Panc1 (cell line): Measurements from ENCODE around the gene KREMEN2. TPM values are rescaled to one million over a fixed set of nuclear protein-coding genes. Genes with fewer than 3 reads are reported as not detected.
"Not testable (repeated sequence)": the region's sequence is repeated elsewhere in the genome, so short reads cannot be mapped to it uniquely, and the experiment has no call there.

ENCODE experiments used
- ATAC-seq: fragments of 200-7000 bp; cut with Tn5 transposase; 2 replicates; pipeline ENCODE4 v1.9.1; 2020; ENCODE audit warnings: mild to moderate bottlenecking, moderate library complexity
- BruUV-seq: library from RNA; stranded (reverse); fragments of 400-500 nt; replicated peaks from 2 replicates; lab custom pipeline; 2021; lab: Mats Ljungman, UMichigan
- CTCF ChIA-PET: fragments of 300-600 bp; sonication (Branson Sonifier 250); formaldehyde crosslinking; loops from one replicate; lab custom pipeline; 2022; ENCODE audit warnings: antibody characterized with exemption; lab: Charles Lee
- POLR2A ChIA-PET: fragments of 300-600 bp; sonication (Branson Sonifier 250); formaldehyde crosslinking; loops from one replicate; lab custom pipeline; 2022; ENCODE audit warnings: antibody characterized with exemption; lab: Charles Lee
- DNase-seq: peaks from one replicate; pipeline ENCODE4 v3.0.0-alpha.2; 2010; ENCODE audit warnings: low read depth, low spot score
- H3K27ac ChIP-seq: 2 replicates; pipeline ENCODE4 v1.5.1; 2011; ENCODE audit warnings: mild to moderate bottlenecking, low read length, inconsistent platforms
- H3K27me3 ChIP-seq: fragments of 200-500 bp; sonication (Bioruptor generic); 2 replicates; pipeline ENCODE4 v1.6.0; 2014; ENCODE audit warnings: low read length, inconsistent platforms; ENCODE audit not compliant: control insufficient read depth, insufficient read depth
- H3K36me3 ChIP-seq: fragments of 200-500 bp; sonication (Bioruptor generic); 2 replicates; pipeline ENCODE4 v1.5.1; 2014; ENCODE audit warnings: inconsistent platforms, mild to moderate bottlenecking, low read length, moderate library complexity; ENCODE audit not compliant: control insufficient read depth, insufficient read depth
- H3K4me1 ChIP-seq: 2 replicates; pipeline ENCODE4 v1.5.1; 2011; ENCODE audit warnings: inconsistent platforms, mild to moderate bottlenecking, low read length, moderate library complexity; ENCODE audit not compliant: control insufficient read depth, insufficient read depth
- H3K4me3 ChIP-seq, 2 experiments: 2 replicates each; pipeline ENCODE4 v1.5.1; 2011 to 2012; ENCODE audit warnings: low read depth in 2 of 2, low read length in 2 of 2, mild to moderate bottlenecking in 2 of 2, inconsistent platforms in 1 of 2, moderate library complexity in 1 of 2
- H3K9me3 ChIP-seq: fragments of 200-500 bp; sonication (Bioruptor generic); 2 replicates; pipeline ENCODE4 v1.5.1; 2014; ENCODE audit warnings: low read depth, mild to moderate bottlenecking, inconsistent platforms, low read length, moderate library complexity; ENCODE audit not compliant: control insufficient read depth, insufficient read depth
- POLR2AphosphoS5 ChIP-seq: IDR thresholded peaks from 2 replicates; pipeline ENCODE4 v1.6.1; 2012; ENCODE audit warnings: mild to moderate bottlenecking, low read depth, low read length, moderate library complexity
- REST ChIP-seq, 2 experiments: IDR thresholded peaks; 2 replicates each; pipeline ENCODE4 v1.6.1; 2011 to 2012; ENCODE audit warnings: low read depth in 2 of 2, control low read depth in 1 of 2, low read length in 1 of 2, mild to moderate bottlenecking in 1 of 2, moderate library complexity in 1 of 2; ENCODE audit not compliant: insufficient read depth in 1 of 2
- SIN3A ChIP-seq: IDR thresholded peaks from 2 replicates; pipeline ENCODE4 v1.6.1; 2012; ENCODE audit warnings: low read depth, mild to moderate bottlenecking, low read length, moderate library complexity, borderline replicate concordance; ENCODE audit not compliant: insufficient read depth
- TCF7L2 ChIP-seq: IDR thresholded peaks from 2 replicates; pipeline ENCODE4 v1.6.1; 2011; ENCODE audit warnings: mild to moderate bottlenecking, low read depth, low read length, inconsistent platforms
- in situ Hi-C: cut with HindIII; loops from 2 replicates; pipeline ENCODE4 v1.10.0; 2016; ENCODE audit warnings: low sequenced_read_pairs, low pct_unique_long_range_greater_than_20kb
- intact Hi-C: fragments of 100-400 bp; cut with micrococcal nuclease; formaldehyde crosslinking; loops from one replicate; pipeline ENCODE4 v1.10.0; 2022; ENCODE audit not compliant: unreplicated experiment
- total RNA-seq: library from RNA; stranded (reverse); gene quantifications from one replicate; pipeline ENCODE4 v1.2.1, GENCODE V29; 2021; ENCODE audit not compliant: unreplicated experiment
- TF ChIP-seq, protein P1 (sequence below): fragments of 450-650 bp; IDR thresholded peaks from 2 replicates; pipeline ENCODE4 v1.5.1; 2017; ENCODE audit warnings: mild to moderate bottlenecking

KREMEN2 gene
- total RNA-seq, 1 experiment from 2014 or later, result 10.8 TPM

DNA sequence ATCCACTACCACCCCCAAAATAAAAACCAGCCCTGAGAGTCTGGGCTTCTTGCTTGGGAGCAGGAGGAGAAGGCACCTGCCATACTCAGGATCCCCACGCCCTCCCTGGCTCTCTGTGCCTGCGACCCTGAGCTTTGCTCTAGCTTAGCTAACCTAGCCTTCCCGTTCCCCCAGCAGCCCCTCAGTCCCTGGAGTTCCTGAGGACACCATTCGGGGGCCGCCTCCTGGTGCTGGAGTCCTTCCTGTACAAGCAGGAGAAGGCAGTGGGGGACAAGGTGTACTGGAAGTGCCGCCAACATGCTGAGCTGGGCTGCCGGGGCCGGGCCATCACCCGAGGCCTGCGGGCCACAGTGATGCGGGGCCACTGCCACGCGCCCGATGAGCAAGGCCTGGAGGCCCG is 33.8 kb upstream of the KREMEN2 start:
- intact Hi-C loops (no loop called here), in situ Hi-C loops (no loop called here)
- no peaks in the 10 kb centered on the region for H3K9me3 ChIP-seq
- ChIA-PET CTCF (no interaction called here), POLR2A (no interaction called here)
- TF ChIP-seq, protein P1, sequence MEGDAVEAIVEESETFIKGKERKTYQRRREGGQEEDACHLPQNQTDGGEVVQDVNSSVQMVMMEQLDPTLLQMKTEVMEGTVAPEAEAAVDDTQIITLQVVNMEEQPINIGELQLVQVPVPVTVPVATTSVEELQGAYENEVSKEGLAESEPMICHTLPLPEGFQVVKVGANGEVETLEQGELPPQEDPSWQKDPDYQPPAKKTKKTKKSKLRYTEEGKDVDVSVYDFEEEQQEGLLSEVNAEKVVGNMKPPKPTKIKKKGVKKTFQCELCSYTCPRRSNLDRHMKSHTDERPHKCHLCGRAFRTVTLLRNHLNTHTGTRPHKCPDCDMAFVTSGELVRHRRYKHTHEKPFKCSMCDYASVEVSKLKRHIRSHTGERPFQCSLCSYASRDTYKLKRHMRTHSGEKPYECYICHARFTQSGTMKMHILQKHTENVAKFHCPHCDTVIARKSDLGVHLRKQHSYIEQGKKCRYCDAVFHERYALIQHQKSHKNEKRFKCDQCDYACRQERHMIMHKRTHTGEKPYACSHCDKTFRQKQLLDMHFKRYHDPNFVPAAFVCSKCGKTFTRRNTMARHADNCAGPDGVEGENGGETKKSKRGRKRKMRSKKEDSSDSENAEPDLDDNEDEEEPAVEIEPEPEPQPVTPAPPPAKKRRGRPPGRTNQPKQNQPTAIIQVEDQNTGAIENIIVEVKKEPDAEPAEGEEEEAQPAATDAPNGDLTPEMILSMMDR, result no peak
- ATAC-seq (no peak), DNase-seq (no peak)
- no peak overlapping the region for H3K4me3 ChIP-seq
- H3K36me3 ChIP-seq, result no peaks in the 10 kb centered on the region
- H3K4me1 ChIP-seq, result no peaks in the 10 kb centered on the region
- H3K27me3 ChIP-seq, result no peaks in the 10 kb centered on the region
- BruUV-seq, result no TSS peak
- no peak overlapping the region for H3K27ac ChIP-seq

DNA sequence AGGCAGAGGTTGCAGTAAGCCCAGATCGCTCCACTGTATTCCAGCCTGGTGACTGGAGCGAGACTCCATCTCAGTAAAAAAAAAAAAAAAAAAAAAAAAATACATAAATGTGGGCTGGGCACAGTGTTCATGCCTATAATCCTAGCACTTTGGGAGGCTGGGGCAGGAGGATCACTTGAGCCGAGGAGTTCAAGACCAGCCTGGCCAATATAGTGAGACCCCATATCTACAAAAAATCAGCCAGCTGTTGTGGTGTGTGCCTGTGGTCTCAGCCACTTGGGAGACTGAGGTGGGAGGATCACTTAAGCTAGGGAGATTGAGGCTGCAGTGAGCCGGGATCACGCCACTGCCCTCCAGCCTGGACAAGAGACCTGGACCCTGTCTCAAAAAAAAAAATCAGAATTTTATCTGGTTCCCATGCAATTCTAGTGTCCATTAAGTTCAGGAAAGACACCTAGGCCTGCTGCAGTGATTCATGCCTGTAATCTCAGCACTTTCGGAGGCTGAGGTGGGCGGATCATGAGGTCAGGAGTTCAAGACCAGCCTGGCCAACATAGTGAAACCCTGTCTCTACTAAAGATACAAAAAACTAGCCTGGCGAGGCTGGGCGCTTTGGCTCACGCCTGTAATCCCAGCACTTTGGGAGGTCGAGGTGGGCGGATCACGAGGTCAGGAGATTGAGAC is 32.7 kb upstream of the KREMEN2 start:
- H3K36me3 ChIP-seq, ATAC-seq, DNase-seq, in situ Hi-C loops, H3K4me1 ChIP-seq, CTCF ChIA-PET, H3K4me3 ChIP-seq, BruUV-seq, intact Hi-C loops, POLR2A ChIA-PET, H3K27me3 ChIP-seq, H3K27ac ChIP-seq, H3K9me3 ChIP-seq: not testable (repeated sequence)

DNA sequence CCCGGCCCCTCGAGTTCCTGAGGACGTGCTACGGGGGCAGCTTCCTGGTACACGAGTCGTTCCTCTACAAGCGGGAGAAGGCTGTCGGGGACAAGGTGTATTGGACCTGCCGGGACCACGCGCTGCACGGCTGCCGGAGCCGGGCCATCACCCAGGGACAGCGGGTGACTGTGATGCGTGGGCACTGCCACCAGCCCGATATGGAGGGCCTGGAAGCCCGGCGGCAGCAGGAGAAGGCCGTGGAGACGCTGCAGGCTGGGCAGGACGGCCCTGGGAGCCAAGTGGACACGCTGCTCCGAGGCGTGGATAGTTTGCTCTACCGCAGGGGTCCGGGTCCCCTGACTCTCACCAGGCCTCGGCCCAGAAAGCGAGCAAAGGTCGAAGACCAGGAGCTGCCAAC is 30.9 kb upstream of the KREMEN2 start:
- Histone ChIP-seq H3K4me1 (no peaks in the 10 kb centered on the region), H3K27ac (no peak overlapping the region), H3K9me3 (no peaks in the 10 kb centered on the region), H3K4me3 (no peak overlapping the region), H3K36me3 (no peaks in the 10 kb centered on the region), H3K27me3 (no peaks in the 10 kb centered on the region)
- POLR2A ChIA-PET, result no interaction called here
- CTCF ChIA-PET, result no interaction called here
- TF ChIP-seq REST (IDR thresholded peaks at IDR 0.05; ENCODE audit: insufficient read depth in 1 of 2, low read depth in 2 of 2, low read length in 1 of 2) (no peak), SIN3A (no peak), TCF7L2 (no peak), POLR2AphosphoS5 (no peak)
- TF ChIP-seq, protein P1, result no peak
- BruUV-seq, result no TSS peak
- DNase-seq, result no peak
- intact Hi-C loops (no loop called here), in situ Hi-C loops (no loop called here)
- no peak for ATAC-seq
